Endothelial cell of umbilical vein (primary cell): ENCODE measurements around the gene ITGB3.

Experiments
- CTCF ChIP-seq, 2 donors: IDR thresholded peaks; 1 replicate in 1 of 2; 2 replicates in 1 of 2; pipeline ENCODE4 v1.5.1; 2011; ENCODE audit warnings: low read length in 2 of 2, mild to moderate bottlenecking in 2 of 2, moderate library complexity in 2 of 2, control low read depth in 1 of 2, inconsistent platforms in 1 of 2, low read depth in 1 of 2; ENCODE audit not compliant: insufficient read depth in 1 of 2; ENCODE audit errors: extremely low read depth in 1 of 2
- EZH2 ChIP-seq: IDR thresholded peaks from 2 replicates; pipeline ENCODE4 v1.6.1; 2012; ENCODE audit warnings: borderline replicate concordance, low read depth, mild to moderate bottlenecking, moderate library complexity, low read length, inconsistent platforms; ENCODE audit not compliant: severe bottlenecking
- POLR2A ChIP-seq: IDR thresholded peaks from 2 replicates; pipeline ENCODE4 v1.6.1; 2012; ENCODE audit warnings: low read depth, mild to moderate bottlenecking, control low read depth, low read length

GRCh38 chr17:47237841-47238240, 15.8 kb upstream of the ITGB3 start:
- TF ChIP-seq CTCF (IDR thresholded peaks at IDR 0.05; ENCODE audit: extremely low read depth in 1 of 2, insufficient read depth in 1 of 2, low read depth in 1 of 2, low read length in 2 of 2), result no peak
- TF ChIP-seq POLR2A, result no peak
- no peak for TF ChIP-seq EZH2
